HepG2 (cell line): ENCODE data around the gene FAM114A1. TPM values are rescaled to one million over a fixed set of nuclear protein-coding genes. Genes with fewer than 3 reads are reported as not detected.

Experiments used
- ATAC-seq: fragments of 200-7000 bp; cut with Tn5 transposase; 3 replicates; pipeline ENCODE4 v1.9.1; 2020; ENCODE audit warnings: mild to moderate bottlenecking, moderate library complexity
- BruUV-seq: library from RNA; stranded (reverse); fragments of 400-500 nt; replicated peaks from 2 replicates; lab custom pipeline; 2021; lab: Mats Ljungman, UMichigan
- CTCF ChIA-PET: fragments of 300-600 bp; formaldehyde crosslinking; extraction: SDS; loops from one replicate; lab custom pipeline; 2021; ENCODE audit warnings: low total read pairs, inconsistent platforms, low intra/inter-chr PET ratio; lab: Yijun Ruan, JAX
- POLR2A ChIA-PET: fragments of 350-600 bp; sonication (Branson Sonifier 250); formaldehyde crosslinking; loops from one replicate; lab custom pipeline; 2020; ENCODE audit warnings: antibody characterized with exemption, inconsistent platforms; lab: Yijun Ruan, JAX
- DNase-seq: peaks from one replicate; pipeline ENCODE4 v3.0.0-alpha.2; 2015; ENCODE audit warnings: low spot score
- FAIRE-seq: peaks from 3 replicates; lab custom pipeline; 2011; peaks lifted over from hg19 to GRCh38; lab: Jason Lieb, UNC
- H2AFZ ChIP-seq: one replicate; pipeline ENCODE4 v1.6.1; 2011; ENCODE audit warnings: low read length, inconsistent platforms
- H3K27ac ChIP-seq: fragments of 300-600 bp; 3 replicates; pipeline ENCODE4 v1.8.0; 2011; ENCODE audit warnings: mixed run types, mild to moderate bottlenecking, mixed read lengths, low read length, inconsistent platforms; ENCODE audit not compliant: insufficient read depth; ENCODE audit errors: extremely low read length
- H3K27me3 ChIP-seq, 2 experiments: fragments of 200-600 bp in 1 of 2; 2 replicates in 1 of 2; 3 replicates in 1 of 2; pipeline versions ENCODE4 v1.6.0 to v1.8.0; 2011; ENCODE audit warnings: low read length in 2 of 2, mild to moderate bottlenecking in 2 of 2, moderate library complexity in 2 of 2, inconsistent platforms in 1 of 2; ENCODE audit not compliant: insufficient read depth in 2 of 2, control insufficient read depth in 1 of 2
- H3K36me3 ChIP-seq, 2 experiments: fragments of 200-600 bp in 1 of 2; replicated peaks in 1 of 2; 2 replicates in 1 of 2; 3 replicates in 1 of 2; pipeline versions ENCODE4 v1.5.1 to v1.8.0; 2011; ENCODE audit warnings: low read length in 2 of 2, inconsistent platforms in 1 of 2; ENCODE audit not compliant: insufficient read depth in 2 of 2, control insufficient read depth in 1 of 2
- H3K4me1 ChIP-seq: 2 replicates; pipeline ENCODE4 v1.5.1; 2012; ENCODE audit warnings: low read length, inconsistent platforms; ENCODE audit not compliant: insufficient read depth
- H3K4me2 ChIP-seq: 2 replicates; pipeline ENCODE4 v1.6.0; 2011; ENCODE audit warnings: low read depth, low read length, inconsistent platforms
- H3K4me3 ChIP-seq, 3 experiments: fragments of 200-600 bp in 1 of 3; sonication (generic), shearing (Covaris generic) in 1 of 3; replicated peaks in 1 of 3; 2 replicates each; pipeline ENCODE4 v1.5.1; 2011 to 2016; ENCODE audit warnings: low read length in 3 of 3, inconsistent platforms in 2 of 3, low read depth in 2 of 3, mild to moderate bottlenecking in 2 of 3, control low read depth in 1 of 3, mixed read lengths in 1 of 3; ENCODE audit not compliant: insufficient read depth in 1 of 3
- H3K79me2 ChIP-seq: one replicate; pipeline ENCODE4 v1.6.1; 2011; ENCODE audit warnings: low read length, inconsistent platforms; ENCODE audit not compliant: insufficient read depth
- H3K9ac ChIP-seq: 2 replicates; pipeline ENCODE4 v1.6.0; 2011; ENCODE audit warnings: mild to moderate bottlenecking, low read depth, low read length, inconsistent platforms; ENCODE audit not compliant: insufficient read depth
- H3K9me3 ChIP-seq: 2 replicates; pipeline ENCODE4 v1.5.1; 2012; ENCODE audit warnings: mild to moderate bottlenecking, low read length
- H4K20me1 ChIP-seq: 2 replicates; pipeline ENCODE4 v1.6.0; 2011; ENCODE audit warnings: inconsistent platforms, mild to moderate bottlenecking, low read length, moderate library complexity; ENCODE audit not compliant: insufficient read depth
- CEBPB ChIP-seq: IDR thresholded peaks from 2 replicates; pipeline ENCODE4 v1.6.1; 2011; ENCODE audit warnings: low read depth, low read length, improper control_type of control experiment, borderline replicate concordance
- DR1 ChIP-seq: sonication (generic); formaldehyde crosslinking; IDR thresholded peaks from 2 replicates; pipeline ENCODE4 v1.8.0; 2021; ENCODE audit warnings: mild to moderate bottlenecking, missing genetic modification reagents, inconsistent platforms
- JUND ChIP-seq: sonication (generic); formaldehyde crosslinking; IDR thresholded peaks from 2 replicates; pipeline ENCODE4 v1.8.0; 2022; ENCODE audit warnings: mild to moderate bottlenecking, missing genetic modification reagents
- ZBTB42 ChIP-seq: sonication (generic); formaldehyde crosslinking; IDR thresholded peaks from 2 replicates; pipeline ENCODE4 v1.5.0; 2020; ENCODE audit warnings: mild to moderate bottlenecking, missing genetic modification reagents
- ZNF121 ChIP-seq: sonication (generic); formaldehyde crosslinking; IDR thresholded peaks from 2 replicates; pipeline ENCODE4 v1.5.0; 2020; ENCODE audit warnings: mild to moderate bottlenecking, missing genetic modification reagents
- WGBS: methylation state at CpG from one replicate; pipeline ENCODE4 v1.1.6; 2017; ENCODE audit warnings: low lambda C conversion rate; 5-methylcytosine and 5-hydroxymethylcytosine counted together
- in situ Hi-C: cut with HindIII; loops from 2 replicates; pipeline ENCODE4 v1.10.0; 2017; ENCODE audit warnings: low pct_unique_long_range_greater_than_20kb; ENCODE audit not compliant: extremely low pct_ligation_motif_present
- intact Hi-C: fragments of 100-400 bp; cut with micrococcal nuclease; formaldehyde crosslinking; loops from one replicate; pipeline ENCODE4 v1.10.0; 2022; ENCODE audit not compliant: unreplicated experiment
- polyA plus RNA-seq, 8 experiments: library from polyadenylated mRNA; depleted of rRNA in 3 of 8; stranded (reverse) in 7 of 8; unstranded in 1 of 8; fragments of >200 nt; fragmentation: Illumina TruSeq in 4 of 8; extraction: Trizol in 4 of 8; gene quantifications; 2 replicates each; pipeline versions ENCODE4 v1.2.1 to v1.2.3, GENCODE V29; 2011 to 2016; ENCODE audit warnings: low read depth in 4 of 8, missing spikeins in 1 of 8, mixed read lengths in 1 of 8; ENCODE audit not compliant: insufficient read depth in 1 of 8
- total RNA-seq, 5 experiments: library from RNA; depleted of rRNA; stranded (reverse); fragments of >200 nt; fragmentation: Illumina TruSeq; extraction: Trizol; gene quantifications; 2 replicates each; pipeline ENCODE4 v1.2.3, GENCODE V29; 2016; ENCODE audit warnings: low read depth in 1 of 5
- TF ChIP-seq, protein P1 (sequence below): sonication (generic); formaldehyde crosslinking; conservative IDR thresholded peaks from 2 replicates; pipeline ENCODE4 v1.8.0; 2022; ENCODE audit warnings: mild to moderate bottlenecking, moderate library complexity, missing genetic modification reagents

The FAM114A1 gene
- total and polyA plus RNA-seq, 2 of the 13 experiments (the other 11 are each of a cell fraction or from before 2014, with no cell fraction given): 61.0 to 76.9 TPM

- POLR2A ChIA-PET: no interaction called here
- no TSS peak for BruUV-seq
Measured at GRCh38 chr4:38842994-38843393, 24.6 kb upstream of the FAM114A1 start.

DNA sequence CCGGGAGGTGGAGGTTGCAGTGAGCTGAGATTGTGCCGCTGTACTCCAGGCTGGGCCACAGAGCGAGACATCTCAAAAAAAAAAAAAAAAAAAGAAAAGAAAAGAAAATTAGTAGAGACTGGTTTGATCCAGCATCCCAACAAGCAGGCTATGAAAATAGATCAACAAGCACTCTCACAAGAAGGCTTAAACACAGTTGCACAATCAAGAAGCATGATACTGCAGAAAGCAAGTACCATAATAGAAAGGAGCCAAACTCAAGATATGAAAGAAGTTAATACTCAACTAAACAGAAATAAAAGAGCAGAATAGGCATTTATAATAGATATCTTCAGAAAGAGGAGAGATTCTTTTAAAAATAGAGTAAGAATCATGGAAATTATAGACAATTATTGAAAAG, 21.6 kb upstream of the FAM114A1 start:
- Histone ChIP-seq H3K4me2 (no peak overlapping the region), H3K36me3 (no peaks in the 10 kb centered on the region), H3K9me3 (no peaks in the 10 kb centered on the region), H3K27ac (no peak overlapping the region), H3K9ac (no peak overlapping the region), H3K4me3 (no peak overlapping the region), H3K79me2 (no peaks in the 10 kb centered on the region), H3K4me1 (no peaks in the 10 kb centered on the region), H4K20me1 (no peaks in the 10 kb centered on the region), H3K27me3 (peaks cover 0 to 7% of the 10 kb centered on the region in 2 experiments; a peak in 2 of 5 replicates), H2AFZ (no peak overlapping the region)
- DNase-seq: no peak
- 76% methylated on average over 3 of the region's 3 CpGs for WGBS
- in situ Hi-C loops: no loop called here
- ATAC-seq: no peak
- ChIA-PET CTCF (no interaction called here), POLR2A (no interaction called here)
- 0 out of 2 replicates have a peak, but pooled peaks have one; percentile 12 for TF ChIP-seq CEBPB
- no peak for TF ChIP-seq ZNF121 (CRISPR knock-in tag)
- intact Hi-C loops: no loop called here
- BruUV-seq: no TSS peak
- FAIRE-seq: no peak

More at GRCh38 chr4:38842994-38843393, 24.6 kb upstream of the FAM114A1 start:
- Histone ChIP-seq H3K9ac (no peak overlapping the region), H3K27me3 (peaks cover 0 to 7% of the 10 kb centered on the region in 2 experiments; a peak in 2 of 5 replicates), H4K20me1 (no peaks in the 10 kb centered on the region), H3K36me3 (no peaks in the 10 kb centered on the region), H3K4me3 (no peak overlapping the region), H3K79me2 (no peaks in the 10 kb centered on the region), H3K4me2 (no peak overlapping the region), H3K4me1 (no peaks in the 10 kb centered on the region), H2AFZ (no peak overlapping the region), H3K9me3 (no peaks in the 10 kb centered on the region), H3K27ac (no peak overlapping the region)
- 18% methylated on average over 4 of the region's 4 CpGs for WGBS
- ATAC-seq (no peak), DNase-seq (no peak), FAIRE-seq (no peak)
- CTCF ChIA-PET: no interaction called here
- in situ Hi-C loops: no loop called here
- intact Hi-C loops: no loop called here
- no peak for TF ChIP-seq JUND (CRISPR knock-in tag)
- TF ChIP-seq DR1 (CRISPR knock-in tag): no peak
- TF ChIP-seq, protein P1, sequence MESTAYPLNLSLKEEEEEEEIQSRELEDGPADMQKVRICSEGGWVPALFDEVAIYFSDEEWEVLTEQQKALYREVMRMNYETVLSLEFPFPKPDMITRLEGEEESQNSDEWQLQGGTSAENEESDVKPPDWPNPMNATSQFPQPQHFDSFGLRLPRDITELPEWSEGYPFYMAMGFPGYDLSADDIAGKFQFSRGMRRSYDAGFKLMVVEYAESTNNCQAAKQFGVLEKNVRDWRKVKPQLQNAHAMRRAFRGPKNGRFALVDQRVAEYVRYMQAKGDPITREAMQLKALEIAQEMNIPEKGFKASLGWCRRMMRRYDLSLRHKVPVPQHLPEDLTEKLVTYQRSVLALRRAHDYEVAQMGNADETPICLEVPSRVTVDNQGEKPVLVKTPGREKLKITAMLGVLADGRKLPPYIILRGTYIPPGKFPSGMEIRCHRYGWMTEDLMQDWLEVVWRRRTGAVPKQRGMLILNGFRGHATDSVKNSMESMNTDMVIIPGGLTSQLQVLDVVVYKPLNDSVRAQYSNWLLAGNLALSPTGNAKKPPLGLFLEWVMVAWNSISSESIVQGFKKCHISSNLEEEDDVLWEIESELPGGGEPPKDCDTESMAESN (CRISPR knock-in tag): no peak
- TF ChIP-seq ZBTB42 (CRISPR knock-in tag): no peak
